Measurements from ENCODE around the gene FAM8A1. TPM values are rescaled to one million over a fixed set of nuclear protein-coding genes. Genes with fewer than 3 reads are reported as not detected.

FAM8A1 gene
- total RNA-seq, 1 experiment from 2014 or later: 13.4 TPM

DNA sequence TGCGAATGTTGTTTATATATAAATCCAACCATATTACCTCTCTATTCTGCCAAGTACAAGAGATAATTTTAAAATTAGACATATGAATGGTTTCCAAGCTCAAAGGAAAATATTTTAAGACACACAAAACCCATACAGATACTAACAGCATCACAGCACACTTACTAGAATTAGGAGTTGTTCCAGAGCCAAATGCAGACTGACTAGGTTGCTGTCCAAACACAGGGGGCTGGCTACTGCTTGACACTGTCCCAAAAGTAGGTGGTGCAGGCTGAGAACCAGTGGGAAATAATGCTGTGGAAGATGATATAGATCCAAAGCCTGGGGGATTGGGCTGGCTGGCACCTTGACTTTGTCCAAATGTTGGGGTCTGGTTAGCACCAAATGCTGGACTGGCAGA lies 24.3 kb downstream of the FAM8A1 start:
- Histone ChIP-seq H3K9ac (ENCODE audit: low read length) (no peak overlapping the region), H3K27ac (ENCODE audit: low read depth, low read length) (no peak overlapping the region), H3K4me1 (ENCODE audit: control insufficient read depth in 1 of 2, insufficient read depth in 2 of 2, low read length in 2 of 2) (no peaks in the 10 kb centered on the region), H4K20me1 (ENCODE audit: insufficient read depth) (peaks cover 4% of the 10 kb centered on the region; the same call in 1 of the 2 replicates), H3K9me3 (ENCODE audit: control insufficient read depth in 1 of 2, insufficient read depth in 1 of 2, low read depth in 1 of 2, low read length in 2 of 2) (no peaks in the 10 kb centered on the region), H2AFZ (ENCODE audit: low read depth, low read length, poor library complexity, severe bottlenecking) (no peak overlapping the region), H3K27me3 (ENCODE audit: insufficient read depth, low read length) (no peaks in the 10 kb centered on the region), H3K4me3 (replicated peaks in 1 of 2; ENCODE audit: low read depth in 1 of 2, low read length in 2 of 2) (no peak overlapping the region), H3K9me2 (ENCODE audit: insufficient read depth) (no peaks in the 10 kb centered on the region), H3K4me2 (ENCODE audit: low read length) (no peak overlapping the region), H3K36me3 (ENCODE audit: control insufficient read depth in 1 of 2, insufficient read depth in 2 of 2, low read length in 2 of 2) (peaks cover 40 to 51% of the 10 kb centered on the region in 2 experiments), H3K79me2 (ENCODE audit: insufficient read depth, low read length) (peaks cover 95% of the 10 kb centered on the region)
- ChIA-PET CTCF (no interaction called here), RAD21 (ENCODE audit: low non-redundant PET in 1 of 2, low total read pairs in 2 of 2, uncharacterized antibody in 2 of 2, unreplicated experiment in 2 of 2) (no interaction called here), POLR2A (no interaction called here)
- BruUV-seq (replicated peaks): no TSS peak
- ATAC-seq: no peak
- intact Hi-C loops (cut with micrococcal nuclease): no loop called here
- no peak for TF ChIP-seq JUND (IDR thresholded peaks at IDR 0.05)
- TF ChIP-seq, protein P1, sequence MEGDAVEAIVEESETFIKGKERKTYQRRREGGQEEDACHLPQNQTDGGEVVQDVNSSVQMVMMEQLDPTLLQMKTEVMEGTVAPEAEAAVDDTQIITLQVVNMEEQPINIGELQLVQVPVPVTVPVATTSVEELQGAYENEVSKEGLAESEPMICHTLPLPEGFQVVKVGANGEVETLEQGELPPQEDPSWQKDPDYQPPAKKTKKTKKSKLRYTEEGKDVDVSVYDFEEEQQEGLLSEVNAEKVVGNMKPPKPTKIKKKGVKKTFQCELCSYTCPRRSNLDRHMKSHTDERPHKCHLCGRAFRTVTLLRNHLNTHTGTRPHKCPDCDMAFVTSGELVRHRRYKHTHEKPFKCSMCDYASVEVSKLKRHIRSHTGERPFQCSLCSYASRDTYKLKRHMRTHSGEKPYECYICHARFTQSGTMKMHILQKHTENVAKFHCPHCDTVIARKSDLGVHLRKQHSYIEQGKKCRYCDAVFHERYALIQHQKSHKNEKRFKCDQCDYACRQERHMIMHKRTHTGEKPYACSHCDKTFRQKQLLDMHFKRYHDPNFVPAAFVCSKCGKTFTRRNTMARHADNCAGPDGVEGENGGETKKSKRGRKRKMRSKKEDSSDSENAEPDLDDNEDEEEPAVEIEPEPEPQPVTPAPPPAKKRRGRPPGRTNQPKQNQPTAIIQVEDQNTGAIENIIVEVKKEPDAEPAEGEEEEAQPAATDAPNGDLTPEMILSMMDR (IDR thresholded peaks at IDR 0.05 in 2 of 3, conservative IDR thresholded peaks at IDR 0.05 in 1 of 3; ENCODE audit: borderline replicate concordance in 1 of 3, insufficient read depth in 1 of 3, low read depth in 2 of 3, low read length in 2 of 3): no peak
- TF ChIP-seq, protein P2, sequence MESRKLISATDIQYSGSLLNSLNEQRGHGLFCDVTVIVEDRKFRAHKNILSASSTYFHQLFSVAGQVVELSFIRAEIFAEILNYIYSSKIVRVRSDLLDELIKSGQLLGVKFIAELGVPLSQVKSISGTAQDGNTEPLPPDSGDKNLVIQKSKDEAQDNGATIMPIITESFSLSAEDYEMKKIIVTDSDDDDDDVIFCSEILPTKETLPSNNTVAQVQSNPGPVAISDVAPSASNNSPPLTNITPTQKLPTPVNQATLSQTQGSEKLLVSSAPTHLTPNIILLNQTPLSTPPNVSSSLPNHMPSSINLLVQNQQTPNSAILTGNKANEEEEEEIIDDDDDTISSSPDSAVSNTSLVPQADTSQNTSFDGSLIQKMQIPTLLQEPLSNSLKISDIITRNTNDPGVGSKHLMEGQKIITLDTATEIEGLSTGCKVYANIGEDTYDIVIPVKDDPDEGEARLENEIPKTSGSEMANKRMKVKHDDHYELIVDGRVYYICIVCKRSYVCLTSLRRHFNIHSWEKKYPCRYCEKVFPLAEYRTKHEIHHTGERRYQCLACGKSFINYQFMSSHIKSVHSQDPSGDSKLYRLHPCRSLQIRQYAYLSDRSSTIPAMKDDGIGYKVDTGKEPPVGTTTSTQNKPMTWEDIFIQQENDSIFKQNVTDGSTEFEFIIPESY (IDR thresholded peaks at IDR 0.05; ENCODE audit: extremely low read depth, insufficient replicate concordance, low read length): no peak
- no peak for TF ChIP-seq EZH2 (IDR thresholded peaks at IDR 0.05)
- DNase-seq (ENCODE audit: low read depth, low spot score): no peak

GRCh38 chr6:17628873-17629272 lies 28.8 kb downstream of the FAM8A1 start:
- H3K9me2 ChIP-seq (ENCODE audit: insufficient read depth): no peaks in the 10 kb centered on the region
- H3K4me2 ChIP-seq (ENCODE audit: low read length): no peak overlapping the region
- peaks cover 10% of the 10 kb centered on the region for H4K20me1 ChIP-seq (ENCODE audit: insufficient read depth)
- intact Hi-C loops (cut with micrococcal nuclease): no loop called here
- DNase-seq (ENCODE audit: low read depth, low spot score): no peak
- H3K79me2 ChIP-seq (ENCODE audit: insufficient read depth, low read length): peaks cover 90% of the 10 kb centered on the region
- peaks cover 49 to 57% of the 10 kb centered on the region in 2 experiments for H3K36me3 ChIP-seq (ENCODE audit: control insufficient read depth in 1 of 2, insufficient read depth in 2 of 2, low read length in 2 of 2)
- H3K27me3 ChIP-seq (ENCODE audit: insufficient read depth, low read length): no peaks in the 10 kb centered on the region
- H3K27ac ChIP-seq (ENCODE audit: low read depth, low read length): no peak overlapping the region
- BruUV-seq (replicated peaks): TSS peak; percentile 37
- H3K4me1 ChIP-seq (ENCODE audit: control insufficient read depth in 1 of 2, insufficient read depth in 2 of 2, low read length in 2 of 2): no peaks in the 10 kb centered on the region
- ATAC-seq: no peak
- no peaks in the 10 kb centered on the region for H3K9me3 ChIP-seq (ENCODE audit: control insufficient read depth in 1 of 2, insufficient read depth in 1 of 2, low read depth in 1 of 2, low read length in 2 of 2)
- CTCF ChIA-PET: no interaction called here
- RAD21 ChIA-PET (ENCODE audit: low non-redundant PET in 1 of 2, low total read pairs in 2 of 2, uncharacterized antibody in 2 of 2, unreplicated experiment in 2 of 2): no interaction called here
- TF ChIP-seq TCF7L2 (IDR thresholded peaks at IDR 0.05; ENCODE audit: borderline replicate concordance, extremely low read depth, insufficient read depth, insufficient read length) (no peak), ELF1 (IDR thresholded peaks at IDR 0.05; ENCODE audit: borderline replicate concordance, low read depth) (no peak)
- no peak overlapping the region for H3K4me3 ChIP-seq (replicated peaks in 1 of 2; ENCODE audit: low read depth in 1 of 2, low read length in 2 of 2)
- H3K9ac ChIP-seq (ENCODE audit: low read length): no peak overlapping the region
- POLR2A ChIA-PET: no interaction called here
- H2AFZ ChIP-seq (ENCODE audit: low read depth, low read length, poor library complexity, severe bottlenecking): no peak overlapping the region

Measured in HCT116 (cell line).